Stomach (tissue), 9 donors: Measurements from ENCODE around the gene HNRNPA2B1. TPM values are rescaled to one million over a fixed set of nuclear protein-coding genes. Genes with fewer than 3 reads are reported as not detected.

Experiments
- DNase-seq, 2 donors: peaks; one replicate each; pipeline versions ENCODE4 v3.0.0 to v3.0.0-alpha.2; 2013 to 2019
- H3K27ac ChIP-seq, 5 donors: fragments of 200-600 bp in 4 of 5; sonication (generic) in 4 of 5; one replicate each; pipeline ENCODE4 v1.5.1; 2013 to 2019; ENCODE audit warnings: mild to moderate bottlenecking in 1 of 5, moderate library complexity in 1 of 5
- H3K27me3 ChIP-seq, 3 donors: fragments of 200-600 bp; sonication (generic); one replicate each; pipeline ENCODE4 v1.5.1; 2017 to 2019; ENCODE audit warnings: mixed run types in 1 of 3
- H3K36me3 ChIP-seq, 4 donors: fragments of 200-600 bp; sonication (generic); 1 replicate in 3 of 4; 2 replicates in 1 of 4; pipeline ENCODE4 v1.5.1; 2016 to 2019
- H3K4me1 ChIP-seq, 4 donors: fragments of 200-600 bp; sonication (generic); one replicate each; pipeline ENCODE4 v1.5.1; 2016 to 2019
- H3K4me3 ChIP-seq, 4 donors: fragments of 200-600 bp; sonication (generic) in 3 of 4; one replicate each; pipeline ENCODE4 v1.5.1; 2016 to 2019; ENCODE audit warnings: mild to moderate bottlenecking in 1 of 4
- H3K9me3 ChIP-seq, 4 donors: fragments of 200-600 bp; sonication (generic); one replicate each; pipeline ENCODE4 v1.5.1; 2016 to 2019
- CTCF ChIP-seq, 7 experiments: fragments of 450-650 bp in 4 of 7; fragments of 200-600 bp in 3 of 7; sonication (generic) in 3 of 7; IDR thresholded peaks; one replicate each; pipeline ENCODE4 v1.5.1; 2016 to 2019; ENCODE audit warnings: antibody characterized with exemption in 7 of 7, control low read depth in 2 of 7, mild to moderate bottlenecking in 1 of 7
- EP300 ChIP-seq: sonication (generic); formaldehyde crosslinking; IDR thresholded peaks from one replicate; pipeline ENCODE4 v1.6.1; 2017; ENCODE audit warnings: antibody characterized with exemption
- POLR2A ChIP-seq, 4 donors: fragments of 450-650 bp; IDR thresholded peaks; one replicate each; pipeline ENCODE4 v1.6.1; 2016; ENCODE audit warnings: antibody characterized with exemption in 4 of 4, control low read depth in 2 of 4, mild to moderate bottlenecking in 1 of 4, moderate library complexity in 1 of 4
- POLR2AphosphoS5 ChIP-seq, 3 donors: sonication (generic); formaldehyde crosslinking; IDR thresholded peaks; one replicate each; pipeline ENCODE4 v1.6.1; 2016; ENCODE audit warnings: antibody characterized with exemption in 3 of 3
- WGBS, 5 donors: extraction: QIAGEN DNeasy Blood & Tissue Kit in 3 of 5; methylation state at CpG; one replicate each; pipeline versions ENCODE4 v1.1.5 to v1.1.7; 2013 to 2018; 5-methylcytosine and 5-hydroxymethylcytosine counted together
- intact Hi-C: fragments of 100-400 bp; cut with DNase I; formaldehyde crosslinking; loops from one replicate; pipeline ENCODE4 v1.15.1; 2023; ENCODE audit warnings: low total_unique reads
- polyA plus RNA-seq, 3 donors: library from polyadenylated mRNA; stranded (reverse); fragments of 200-250 nt; gene quantifications; one replicate each; pipeline ENCODE4 v1.2.3, GENCODE V29; 2013
- total RNA-seq, 5 donors: library from RNA; depleted of rRNA; stranded (reverse); fragments of >200 nt; gene quantifications; one replicate each; pipeline versions ENCODE4 v1.1.0 to v1.2.3, GENCODE V29; 2014 to 2016
- donor health status: healthy with polysubstance abuse.
- donor health status: Bipolar disorder and iron deficiency.
- donor health status: healthy.

The HNRNPA2B1 gene
- total and polyA plus RNA-seq, 8 donors, result 142 to 464 (median 304) TPM

GRCh38 chr7:26172048-26172447 is 28.5 kb downstream of the HNRNPA2B1 start:
- no peaks in the 10 kb centered on the region for H3K9me3 ChIP-seq
- peaks cover 0 to 5% (median 0%) of the 10 kb centered on the region in 4 donors for H3K36me3 ChIP-seq
- H3K27ac ChIP-seq, result no peak overlapping the region
- intact Hi-C loops, result no loop called here
- 93 to 100% (median 97%) methylated on average over 1 of the region's 1 CpG for WGBS, 5 donors
- no peaks in the 10 kb centered on the region for H3K27me3 ChIP-seq
- peaks cover 3 to 9% (median 6%) of the 10 kb centered on the region in 4 donors for H3K4me1 ChIP-seq
- H3K4me3 ChIP-seq, result no peak overlapping the region
- DNase-seq, result no peak
- no peak for TF ChIP-seq POLR2AphosphoS5 (IDR thresholded peaks at IDR 0.05)
- no peak for TF ChIP-seq CTCF (IDR thresholded peaks at IDR 0.05)
- no peak for TF ChIP-seq EP300
- TF ChIP-seq POLR2A (IDR thresholded peaks at IDR 0.05), result no peak

GRCh38 chr7:26171601-26172000 is 28.9 kb downstream of the HNRNPA2B1 start:
- H3K4me3 ChIP-seq, result no peak overlapping the region
- H3K27me3 ChIP-seq, result no peaks in the 10 kb centered on the region
- peaks cover 8 to 12% (median 10%) of the 10 kb centered on the region in 4 donors for H3K4me1 ChIP-seq
- no peak for TF ChIP-seq POLR2AphosphoS5 (IDR thresholded peaks at IDR 0.05)
- TF ChIP-seq EP300, result no peak
- no peak for TF ChIP-seq CTCF (IDR thresholded peaks at IDR 0.05)
- TF ChIP-seq POLR2A (IDR thresholded peaks at IDR 0.05), result no peak
- no peaks in the 10 kb centered on the region for H3K9me3 ChIP-seq
- no peak for DNase-seq
- no peak overlapping the region for H3K27ac ChIP-seq
- peaks cover 0 to 5% (median 0%) of the 10 kb centered on the region in 4 donors for H3K36me3 ChIP-seq
- intact Hi-C loops, result no loop called here
- 93 to 100% (median 99%) methylated on average over 2 of the region's 2 CpGs for WGBS, 5 donors

- WGBS, 5 donors, result 81 to 100% (median 94%) methylated on average over 1 of the region's 1 CpG
- H3K27me3 ChIP-seq, result no peaks in the 10 kb centered on the region
- H3K27ac ChIP-seq, result no peak overlapping the region
- H3K4me1 ChIP-seq, result peaks cover 12 to 16% (median 13%) of the 10 kb centered on the region in 4 donors
- H3K9me3 ChIP-seq, result no peaks in the 10 kb centered on the region
- H3K36me3 ChIP-seq, result peaks cover 0 to 5% (median 0%) of the 10 kb centered on the region in 4 donors
- TF ChIP-seq POLR2A (IDR thresholded peaks at IDR 0.05), result no peak
- DNase-seq, result no peak
- intact Hi-C loops, result no loop called here
- no peak overlapping the region for H3K4me3 ChIP-seq
Measured at GRCh38 chr7:26170663-26171062, 29.9 kb downstream of the HNRNPA2B1 start.

- DNase-seq, result no peak
- Histone ChIP-seq H3K27ac (no peak overlapping the region), H3K4me1 (peaks cover 12 to 16% (median 13%) of the 10 kb centered on the region in 4 donors), H3K9me3 (no peaks in the 10 kb centered on the region), H3K36me3 (peaks cover 0 to 5% (median 0%) of the 10 kb centered on the region in 4 donors), H3K27me3 (no peaks in the 10 kb centered on the region), H3K4me3 (no peak overlapping the region)
- 71 to 92% (median 90%) methylated on average over 3 of the region's 3 CpGs for WGBS, 5 donors
- intact Hi-C loops, result no loop called here
- no peak for TF ChIP-seq CTCF (IDR thresholded peaks at IDR 0.05)
- no peak for TF ChIP-seq POLR2AphosphoS5 (IDR thresholded peaks at IDR 0.05)
Measured at GRCh38 chr7:26169271-26169670, 31.3 kb downstream of the HNRNPA2B1 start.

GRCh38 chr7:26168458-26169023 is 32.0 kb downstream of the HNRNPA2B1 start:
- H3K9me3 ChIP-seq, result no peaks in the 10 kb centered on the region
- H3K36me3 ChIP-seq, result peaks cover 0 to 5% (median 0%) of the 10 kb centered on the region in 4 donors
- no peak for TF ChIP-seq CTCF (IDR thresholded peaks at IDR 0.05)
- TF ChIP-seq POLR2AphosphoS5 (IDR thresholded peaks at IDR 0.05), result no peak
- TF ChIP-seq EP300, result no peak
- TF ChIP-seq POLR2A (IDR thresholded peaks at IDR 0.05), result no peak
- no peak overlapping the region for H3K27ac ChIP-seq
- peaks cover 8 to 16% (median 13%) of the 10 kb centered on the region in 4 donors for H3K4me1 ChIP-seq
- H3K4me3 ChIP-seq, result no peak overlapping the region
- DNase-seq, result no peak
- intact Hi-C loops, result no loop called here
- H3K27me3 ChIP-seq, result no peaks in the 10 kb centered on the region
- WGBS, 5 donors, result 86 to 94% (median 92%) methylated on average over 6 of the region's 6 CpGs
